ENCODE results near the gene IL4I1.

Gene IL4I1

DNA sequence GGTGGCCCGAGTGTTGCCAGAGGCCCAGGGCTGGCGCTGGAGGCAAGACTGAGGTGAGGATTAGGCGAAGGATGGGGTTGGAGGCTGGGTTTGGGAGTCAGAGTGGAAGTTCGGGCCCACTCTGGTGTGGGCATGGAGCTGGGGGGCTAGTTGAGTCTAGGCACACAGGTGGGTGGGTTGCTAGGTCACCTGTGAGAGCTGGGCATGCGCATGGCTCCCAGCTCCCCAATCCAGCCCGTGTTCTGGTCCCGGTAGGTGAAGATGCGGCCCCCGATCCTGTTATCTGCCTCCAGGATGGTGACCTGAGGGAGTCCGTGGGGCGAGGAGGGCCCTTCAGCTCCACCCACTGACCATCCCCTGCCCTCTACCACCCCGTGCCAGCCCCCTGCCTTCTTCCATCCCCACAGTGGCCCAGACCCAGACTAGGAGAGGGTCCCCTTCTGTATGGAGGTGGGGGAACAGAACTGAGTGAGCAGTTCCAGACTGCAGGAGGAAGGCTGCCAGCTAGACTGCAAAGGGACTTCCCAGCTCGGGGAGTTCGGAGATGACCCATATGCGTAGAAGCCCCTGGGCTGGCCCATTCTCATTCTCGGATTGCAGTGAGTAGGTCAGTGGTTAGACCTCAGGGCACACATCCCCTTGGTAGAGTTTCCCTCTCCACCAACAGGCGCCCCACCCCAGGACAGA lies 1.7 kb downstream of the IL4I1 start:
- no peak for DNase-seq

DNA sequence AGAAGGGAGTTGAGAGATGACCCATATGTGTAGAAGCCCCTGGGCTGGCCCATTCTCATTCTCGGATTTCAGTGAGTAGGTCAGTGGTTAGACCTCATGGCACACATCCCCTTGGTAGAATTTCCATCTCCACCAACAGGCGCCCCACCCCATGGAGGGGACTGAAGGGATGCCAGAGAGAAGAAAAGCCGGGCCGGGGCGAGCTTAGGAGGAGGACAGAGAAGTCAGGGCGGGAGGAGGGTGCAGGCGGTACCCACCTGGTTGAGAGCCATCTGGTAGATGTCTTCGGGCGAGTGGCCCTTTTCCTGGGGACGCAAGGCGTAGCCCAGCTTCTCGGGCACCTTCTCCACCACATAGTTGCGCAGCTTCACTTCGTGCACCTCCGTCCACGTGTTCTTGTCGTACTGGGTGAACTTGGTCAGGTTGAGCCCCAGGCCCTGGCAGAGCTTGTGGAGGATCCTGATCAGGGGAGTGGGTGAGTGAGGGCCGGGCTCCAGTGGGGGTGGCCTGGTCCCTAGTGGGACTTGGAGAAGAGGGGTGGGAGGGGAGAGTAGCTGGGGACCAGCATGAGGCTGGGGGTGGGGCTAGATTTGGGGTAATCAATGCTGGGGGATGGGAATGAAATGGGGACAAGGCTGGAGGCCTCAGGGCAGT lies 2.5 kb downstream of the IL4I1 start:
- DNase-seq: no peak

DNA sequence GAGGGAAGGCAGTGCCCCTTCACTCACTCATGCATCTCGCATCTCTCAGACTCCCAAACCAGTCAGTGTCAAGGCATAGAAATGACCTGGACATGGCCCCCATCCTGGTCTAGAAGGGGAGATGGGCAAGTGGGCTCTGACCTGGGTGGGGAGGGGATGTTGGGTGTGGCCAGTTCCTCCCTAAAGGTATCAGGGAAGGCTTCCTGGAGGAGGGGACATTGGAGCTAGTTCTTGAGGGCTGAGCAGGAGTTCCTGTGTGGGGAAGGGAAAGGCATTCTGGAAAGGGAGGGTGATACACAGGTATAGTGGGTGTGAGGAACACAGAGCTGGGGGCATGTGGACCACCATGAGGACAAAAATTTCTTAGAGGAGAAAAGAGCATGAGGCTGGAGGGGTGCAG lies 4.0 kb downstream of the IL4I1 start:
- no peak for DNase-seq

DNA sequence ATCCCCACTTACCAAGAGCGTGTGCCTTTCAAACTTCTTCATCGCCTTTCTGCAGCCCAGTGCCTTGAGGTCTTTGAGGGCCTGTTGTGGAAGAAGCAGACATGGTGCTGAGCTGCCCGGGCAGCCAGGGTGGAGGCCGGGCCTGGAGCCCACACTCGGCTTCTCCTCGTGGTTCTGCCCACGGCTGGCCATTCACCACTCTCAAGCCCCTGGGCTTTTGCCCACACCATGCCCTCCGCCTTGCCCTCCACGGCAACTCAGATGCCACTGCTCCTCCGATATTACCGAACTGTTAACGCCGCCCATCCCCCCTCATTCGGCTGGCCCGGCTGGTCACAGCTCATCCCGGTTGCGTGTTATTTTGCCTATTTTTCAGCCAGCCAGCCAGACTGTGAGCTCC lies 5.3 kb downstream of the IL4I1 start:
- DNase-seq: no peak

DNA sequence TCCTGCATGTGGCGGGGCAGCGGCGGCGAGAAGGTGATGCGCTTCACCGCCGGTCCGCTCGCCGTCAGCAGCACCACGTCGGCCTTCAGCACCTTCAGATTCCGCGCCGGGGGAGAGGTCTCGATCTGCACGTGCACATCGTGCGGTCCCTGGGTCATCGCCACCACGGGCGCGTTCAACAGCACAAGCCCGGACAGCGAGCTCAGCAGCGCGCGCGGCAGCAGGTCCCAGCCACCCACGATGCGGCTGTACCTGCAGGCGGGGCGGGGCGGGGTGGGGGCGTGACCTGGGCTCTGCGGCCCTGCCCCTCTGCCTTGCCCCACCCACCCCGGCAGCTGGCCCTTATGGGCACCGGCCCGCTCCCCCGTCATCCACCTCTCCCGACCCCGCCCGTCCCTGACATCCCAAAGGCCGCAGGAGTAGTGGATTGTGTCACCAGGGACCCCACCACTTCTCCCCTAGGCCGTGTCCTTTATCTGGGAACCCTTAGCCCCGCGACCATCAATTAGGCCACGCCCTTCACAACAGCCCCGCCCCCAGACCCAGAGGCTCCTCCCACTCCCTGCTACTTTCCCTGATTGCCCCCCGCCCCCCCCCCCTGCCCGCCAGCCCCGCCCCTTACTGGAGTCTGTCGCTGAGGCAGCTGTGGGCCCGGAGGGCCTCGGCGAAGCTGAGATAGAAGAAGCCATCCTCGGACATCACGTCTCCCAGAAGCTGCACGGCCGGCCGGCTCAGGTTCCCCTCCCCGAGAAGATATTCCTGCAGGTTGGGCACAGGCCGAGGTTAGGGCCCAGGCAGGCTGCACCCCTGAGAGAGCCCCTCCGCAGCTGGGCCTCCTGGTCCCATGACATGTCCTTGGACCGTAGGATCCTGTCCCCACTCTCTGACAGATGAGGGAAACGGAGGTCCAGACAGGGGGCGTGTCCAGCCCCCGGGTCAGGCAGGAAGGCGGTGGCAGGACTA lies 6.1 kb downstream of the IL4I1 start:
- DNase-seq: no peak

DNA sequence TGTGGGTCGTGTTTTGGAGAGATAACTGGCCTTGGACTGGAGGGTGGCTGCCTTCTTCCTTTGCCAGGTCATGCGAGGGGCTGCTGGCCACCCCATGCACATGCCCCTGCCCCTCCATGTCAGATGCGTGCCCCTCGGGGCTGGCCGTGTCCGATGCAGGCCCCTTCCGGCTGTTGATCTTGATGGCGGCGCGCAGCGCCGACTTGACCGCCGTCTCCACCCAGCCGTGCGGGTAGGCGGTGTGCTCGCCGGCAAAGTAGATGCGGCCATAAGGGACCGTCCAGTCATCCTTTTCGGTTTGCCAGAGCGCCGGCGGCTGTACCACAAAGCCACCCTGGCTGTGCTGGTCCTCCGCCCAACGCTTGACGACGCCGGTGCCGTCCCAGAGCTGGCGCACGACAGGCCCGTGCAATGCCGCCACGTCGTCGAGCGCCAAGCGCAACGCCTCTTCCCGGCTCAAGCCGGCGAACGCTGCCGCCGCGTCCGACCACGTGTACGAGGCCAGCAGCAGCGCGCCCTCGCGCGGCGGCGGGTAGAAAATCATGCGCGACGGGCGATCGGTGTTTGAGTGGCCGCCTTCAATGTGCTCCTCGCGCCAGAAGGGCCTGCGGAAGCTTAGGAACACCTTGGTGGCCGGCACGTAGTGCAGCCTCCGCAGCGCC lies 6.9 kb downstream of the IL4I1 start:
- DNase-seq: peak; percentile 55

DNA sequence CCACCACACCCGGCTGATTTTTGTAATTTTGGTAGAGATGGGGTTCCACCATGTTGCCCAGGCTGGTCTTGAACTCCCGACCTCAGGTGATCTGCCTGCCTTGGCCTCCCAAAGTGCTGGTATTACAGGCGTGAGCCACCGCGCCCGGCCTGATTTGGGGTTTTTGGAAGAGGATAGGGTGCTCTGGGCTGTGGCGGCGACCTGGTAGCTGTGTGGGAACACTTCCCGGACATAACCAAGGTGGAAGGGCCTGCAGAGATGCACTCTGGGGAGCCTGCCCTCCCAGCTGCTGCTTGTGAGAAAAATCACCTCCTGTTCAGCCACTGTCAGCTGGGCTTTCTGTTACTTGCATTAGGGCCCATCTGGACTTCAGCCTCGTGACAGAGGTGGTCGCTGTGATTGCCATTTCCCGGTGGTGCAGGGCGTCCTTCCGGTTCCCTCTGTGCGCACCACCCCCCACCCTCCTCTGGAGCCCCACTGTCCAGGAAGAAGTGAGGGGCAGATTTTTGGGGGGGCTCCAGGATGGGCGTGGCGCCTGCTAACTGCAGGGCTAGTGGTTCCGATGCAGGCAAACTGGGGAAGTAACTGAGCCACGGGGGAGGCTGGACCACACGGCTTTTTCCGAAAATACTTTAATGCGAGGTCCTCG lies 7.5 kb downstream of the IL4I1 start:
- DNase-seq: no peak

DNA sequence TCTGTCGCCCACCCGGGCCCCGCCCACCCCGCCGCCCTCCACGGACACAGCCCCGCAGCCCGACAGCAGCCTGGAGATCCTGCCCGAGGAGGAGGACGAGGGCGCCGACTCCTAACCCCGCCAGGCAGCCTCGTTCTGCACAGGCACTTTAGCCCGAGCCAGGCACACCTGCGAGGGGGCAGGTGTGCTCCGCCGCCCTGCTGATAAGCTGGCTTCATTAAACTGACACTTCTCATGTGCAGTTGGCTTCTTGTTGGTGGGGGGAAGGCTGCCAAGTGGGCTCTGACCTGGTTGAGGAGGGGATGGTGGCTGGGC lies 8.2 kb downstream of the IL4I1 start:
- DNase-seq: no peak

DNA sequence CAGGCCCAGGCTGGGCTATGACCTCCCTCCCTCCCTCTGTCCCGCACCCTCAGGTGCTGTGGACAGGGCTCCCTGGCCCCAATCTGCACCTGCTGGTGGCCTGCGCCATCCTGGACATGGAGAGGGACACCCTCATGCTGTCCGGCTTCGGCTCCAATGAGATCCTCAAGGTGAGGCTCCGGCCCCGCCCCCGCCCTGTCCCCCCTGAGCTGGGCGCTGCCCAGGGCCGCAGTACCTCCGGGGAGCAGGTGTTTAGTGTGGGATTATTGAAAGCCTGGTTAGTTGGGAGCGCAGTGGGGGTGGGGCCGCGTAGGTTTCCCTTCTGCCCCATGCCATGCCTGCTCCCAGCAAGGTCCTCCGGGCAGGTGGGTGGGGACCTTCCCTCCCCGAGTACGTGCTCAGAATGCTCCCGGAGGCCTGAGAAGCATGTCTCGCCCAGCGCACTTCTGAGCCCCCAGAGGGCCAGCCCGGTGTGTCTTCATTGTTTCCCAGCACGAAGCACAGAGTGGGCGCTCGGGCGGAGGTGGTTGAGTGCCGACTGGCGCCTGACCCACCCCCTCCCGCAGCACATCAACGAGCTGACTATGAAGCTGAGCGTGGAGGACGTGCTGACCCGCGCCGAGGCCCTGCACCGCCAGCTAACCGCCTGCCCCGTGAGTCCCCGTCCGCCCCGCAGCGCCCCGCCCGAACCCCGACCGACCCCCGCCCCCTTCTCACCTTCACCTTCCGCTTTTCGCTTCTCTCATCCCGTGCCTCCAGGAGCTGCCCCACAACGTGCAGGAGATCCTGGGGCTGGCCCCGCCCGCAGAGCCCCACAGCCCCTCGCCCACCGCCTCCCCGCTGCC lies 8.8 kb downstream of the IL4I1 start:
- DNase-seq: no peak

DNA sequence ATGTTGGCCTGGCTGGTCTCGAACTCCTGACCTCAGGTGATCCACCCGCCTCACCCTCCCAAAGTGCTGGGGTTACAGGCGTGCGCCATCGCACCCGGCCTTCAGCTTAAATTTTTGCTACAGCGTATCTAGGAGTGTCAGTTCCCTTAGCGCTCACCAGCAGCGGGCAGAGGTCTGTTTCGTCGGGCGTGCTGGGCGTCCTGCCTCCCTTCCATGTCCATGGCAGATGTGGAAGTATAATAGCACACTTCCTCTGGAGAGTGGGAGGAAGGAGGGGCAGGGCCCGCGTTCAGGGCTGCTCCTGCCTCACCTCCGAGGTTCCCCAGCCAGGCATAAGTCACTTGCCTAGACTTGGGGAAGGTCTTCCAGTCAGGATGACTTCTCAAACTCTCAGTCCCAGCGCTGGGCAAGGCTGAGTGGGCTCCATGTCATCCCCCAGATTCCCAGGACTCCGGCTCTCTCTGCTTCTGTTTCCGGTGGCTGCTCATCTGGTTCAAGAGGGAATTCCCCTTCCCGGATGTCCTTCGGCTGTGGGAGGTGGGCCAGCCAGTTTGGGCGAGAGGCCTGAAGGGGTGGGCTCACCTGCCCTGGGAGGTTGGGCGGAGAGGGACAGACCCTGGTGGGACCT lies 9.5 kb downstream of the IL4I1 start:
- DNase-seq: no peak

DNA sequence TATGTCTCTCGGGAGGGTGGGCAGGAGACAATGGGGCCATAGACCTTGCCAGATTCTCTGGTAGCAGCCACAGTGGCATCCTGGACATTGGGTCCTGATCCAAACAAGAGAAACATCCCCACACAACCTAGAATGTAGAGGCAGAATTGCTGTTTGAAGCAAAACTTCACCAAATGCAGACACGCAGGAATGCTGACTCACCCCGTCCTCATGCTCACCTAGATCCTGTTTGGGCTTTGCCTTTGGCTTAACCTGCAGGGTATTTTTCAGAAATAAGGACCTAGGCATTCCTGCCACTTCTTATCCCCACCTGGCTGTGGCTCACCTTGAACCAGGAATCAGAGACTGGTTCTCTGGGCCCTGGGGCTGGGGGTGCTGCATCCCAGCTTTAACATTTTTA lies 11.9 kb downstream of the IL4I1 start:
- no peak for DNase-seq

DNA sequence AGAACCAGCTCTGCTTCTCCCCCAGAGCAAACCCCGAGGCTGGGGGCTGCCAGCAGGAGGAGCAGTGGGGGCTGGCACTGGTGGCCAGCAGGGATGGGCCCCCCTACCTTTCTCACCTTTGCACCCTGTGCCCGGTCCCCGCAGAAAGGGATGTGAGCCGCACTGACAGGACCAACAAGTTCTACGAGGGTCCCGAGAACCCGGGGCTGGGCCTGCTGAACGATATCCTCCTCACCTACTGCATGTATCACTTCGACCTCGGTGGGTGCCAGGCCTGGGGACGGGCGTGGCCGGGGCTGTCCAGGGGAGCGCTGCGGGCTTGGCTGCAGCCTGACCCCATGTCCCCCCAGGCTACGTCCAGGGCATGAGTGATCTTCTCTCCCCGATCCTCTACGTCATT lies 12.6 kb downstream of the IL4I1 start:
- no peak for DNase-seq

DNA sequence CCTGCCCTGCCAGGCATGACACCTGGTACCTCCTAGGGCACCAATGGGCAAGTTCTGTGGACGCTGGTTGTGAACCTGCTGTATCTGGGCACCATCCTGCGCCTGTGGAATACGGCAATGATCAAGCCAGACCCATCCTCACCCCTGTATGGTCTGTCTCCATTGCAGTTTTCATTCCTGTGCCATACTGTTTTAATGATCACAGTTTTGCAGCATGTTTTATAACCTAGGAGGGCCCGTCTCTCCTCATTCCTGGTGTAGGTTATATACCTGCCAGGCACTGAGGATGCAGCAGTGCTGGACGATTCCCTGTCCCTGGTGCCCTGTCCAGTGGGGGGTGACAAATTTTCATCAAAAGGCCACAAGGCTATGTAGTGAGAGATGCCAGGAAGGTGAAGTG lies 13.6 kb downstream of the IL4I1 start:
- DNase-seq: no peak

DNA sequence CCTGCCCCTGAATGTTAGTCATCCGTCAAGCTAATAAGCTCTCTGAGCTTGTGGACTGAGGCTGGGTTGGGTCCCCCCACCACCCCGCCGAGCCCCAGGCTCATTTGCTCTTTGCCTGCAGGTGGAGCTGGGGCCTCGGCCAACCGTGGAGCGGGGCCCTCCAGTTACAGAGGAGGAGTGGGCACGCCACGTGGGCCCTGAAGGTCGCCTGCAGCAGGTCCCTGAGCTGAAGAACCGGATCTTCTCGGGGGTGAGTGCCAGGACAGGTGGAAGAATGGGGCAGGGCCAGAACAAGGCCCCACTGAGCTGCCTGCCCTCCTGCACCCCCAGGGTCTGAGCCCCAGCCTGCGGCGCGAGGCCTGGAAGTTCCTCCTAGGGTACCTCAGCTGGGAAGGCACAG lies 14.0 kb downstream of the IL4I1 start:
- no peak for DNase-seq

DNA sequence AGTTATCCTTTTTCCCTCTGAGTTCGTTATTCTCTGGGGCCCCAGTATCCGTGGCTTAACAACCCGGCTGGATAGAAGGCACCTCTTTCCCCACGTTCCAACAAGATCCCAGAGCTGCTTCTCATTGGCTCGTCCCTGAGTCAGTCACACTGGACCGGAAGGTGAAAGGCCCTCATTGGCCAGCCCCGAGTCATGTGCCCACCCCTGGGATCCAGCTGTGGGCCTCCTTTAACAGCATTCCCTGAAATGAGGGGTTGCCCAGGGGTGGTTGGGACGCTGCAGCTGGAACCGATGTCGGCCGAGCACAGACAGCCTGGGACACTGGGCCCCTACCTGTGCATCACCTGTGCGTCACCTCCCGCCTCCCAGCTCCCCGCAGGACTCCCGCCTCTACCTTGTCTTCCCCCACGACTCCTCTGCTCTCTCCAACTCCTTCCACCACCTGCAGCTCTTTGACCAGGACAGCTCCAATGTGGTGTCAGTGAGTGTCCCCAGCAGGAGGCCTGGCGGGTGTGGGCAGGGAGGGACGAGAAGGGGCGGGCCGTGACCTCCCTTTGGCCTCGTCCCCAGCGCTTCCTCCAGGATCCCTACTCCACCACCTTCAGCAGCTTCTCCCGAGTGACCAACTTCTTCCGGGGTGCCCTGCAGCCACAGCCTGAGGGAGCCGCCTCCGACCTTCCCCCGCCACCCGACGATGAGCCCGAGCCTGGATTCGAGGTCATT lies 14.9 kb downstream of the IL4I1 start:
- no peak for DNase-seq

DNA sequence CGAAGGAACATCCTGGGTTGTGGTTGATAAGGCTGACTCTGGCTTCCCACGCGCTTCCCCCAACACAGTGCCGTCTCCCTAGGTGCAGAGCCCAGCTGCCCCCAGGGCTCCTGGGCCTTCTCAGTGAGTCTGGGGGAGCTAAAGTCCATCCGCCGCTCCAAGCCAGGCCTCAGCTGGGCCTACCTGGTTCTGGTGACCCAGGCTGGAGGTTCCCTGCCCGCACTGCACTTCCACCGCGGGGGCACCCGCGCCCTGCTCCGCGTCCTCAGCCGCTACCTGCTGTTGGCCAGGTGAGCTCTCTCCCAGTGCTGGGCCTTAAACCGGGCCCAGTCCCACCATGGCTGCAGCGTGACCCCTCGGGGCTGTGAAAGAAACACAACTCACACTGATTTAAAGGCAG lies 15.5 kb downstream of the IL4I1 start:
- DNase-seq: no peak

DNA sequence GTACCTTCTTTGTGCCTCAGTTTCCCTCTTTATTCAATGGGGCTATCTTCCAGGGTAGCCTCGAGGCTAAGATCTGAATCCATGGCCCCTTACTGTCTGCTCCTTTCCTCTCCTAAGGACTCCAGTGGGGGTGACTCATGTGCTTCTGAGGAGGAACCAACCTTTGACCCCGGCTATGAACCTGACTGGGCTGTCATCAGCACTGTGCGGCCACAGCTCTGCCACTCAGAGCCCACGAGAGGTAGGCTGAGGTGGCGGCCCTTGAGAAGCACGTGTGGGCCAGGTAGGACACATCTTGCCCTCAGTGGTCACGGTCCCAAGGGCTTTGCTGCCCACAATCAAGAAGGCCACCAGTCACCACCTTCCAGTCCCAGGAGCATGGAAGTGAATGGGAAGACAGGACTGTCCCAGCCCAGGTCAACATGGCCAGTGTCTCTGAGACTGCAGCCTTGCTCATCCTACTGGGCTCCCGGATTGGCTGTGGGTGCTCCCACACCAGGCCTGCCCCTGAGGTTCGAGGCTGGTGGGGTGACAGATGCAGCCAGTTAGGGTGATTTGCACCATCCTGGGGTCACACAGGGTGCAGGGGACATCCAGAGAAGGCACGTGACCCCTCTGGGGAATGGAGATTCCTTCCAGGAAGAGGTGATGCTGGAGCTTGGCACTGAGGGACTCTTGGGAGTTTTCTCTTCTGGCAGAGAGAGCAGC lies 16.4 kb downstream of the IL4I1 start:
- no peak for DNase-seq

DNA sequence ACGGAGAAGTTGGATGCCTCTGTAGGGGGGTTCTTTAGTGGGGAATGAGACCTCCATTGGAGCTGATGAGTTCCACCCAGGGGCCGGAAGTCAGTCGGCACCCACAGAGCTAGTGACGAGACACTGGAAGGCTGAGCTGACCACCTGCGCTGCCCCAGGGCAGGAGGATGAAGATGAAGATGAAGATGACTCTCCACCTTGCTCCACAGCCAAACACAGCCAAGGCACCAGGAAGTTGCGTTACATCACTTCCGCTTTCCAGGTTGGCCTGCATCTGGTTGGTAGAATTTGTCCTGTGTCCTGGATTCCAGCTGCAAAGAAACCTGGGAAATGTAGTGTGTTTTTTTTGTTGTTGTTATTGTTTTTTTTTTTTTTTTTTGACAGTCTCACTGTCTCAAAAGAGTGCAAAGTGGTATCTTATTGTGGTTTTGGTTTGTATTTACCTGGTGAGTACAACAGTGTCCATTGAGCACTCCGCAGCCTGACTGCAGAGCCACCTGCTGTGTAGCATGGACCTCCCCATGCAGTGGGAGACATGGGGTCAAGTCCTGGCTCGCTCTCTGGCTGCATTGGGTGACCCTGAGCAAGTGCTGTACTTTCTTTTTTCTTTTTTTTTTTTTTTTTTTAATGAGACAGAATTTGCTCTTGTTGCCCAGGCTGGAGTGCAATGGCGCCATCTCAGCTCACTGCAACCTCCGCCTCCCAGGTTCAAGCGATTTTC lies 17.3 kb downstream of the IL4I1 start:
- DNase-seq: no peak

DNA sequence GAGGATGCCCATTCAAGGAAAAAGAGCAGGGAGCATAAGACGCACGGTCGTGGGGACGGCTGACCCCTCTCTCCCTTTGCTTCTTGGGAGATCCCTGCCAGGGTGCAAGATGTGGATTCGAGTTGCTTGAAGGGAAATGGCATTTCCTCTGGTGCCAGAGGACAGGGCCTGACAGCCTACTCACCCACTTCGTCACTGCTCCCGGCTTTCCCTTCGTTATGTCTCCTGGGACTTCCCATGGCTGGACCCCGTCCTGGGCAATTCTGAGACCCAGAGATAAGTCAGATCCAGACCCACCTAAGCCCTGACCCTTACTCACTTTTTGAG lies 18.0 kb downstream of the IL4I1 start:
- DNase-seq: no peak

Data from NCI-H1048 (cell line).